Measurements from ENCODE around the gene CLIC5. TPM values are rescaled to one million over a fixed set of nuclear protein-coding genes. Genes with fewer than 3 reads are reported as not detected.

Gene CLIC5
- 0.52 TPM for total RNA-seq

GRCh38 chr6:46015119-46015968, at the start of gene CLIC5:
Gene CLIC5 (minus strand): TSS chr6:46015860. CDS start chr6:46015542, 318 bp downstream.
- Histone ChIP-seq H3K4me3 (ENCODE audit: low read length) (peak within 1 kb of the TSS; percentile 36), H3K4me1 (ENCODE audit: insufficient read depth, low read length) (peaks cover 35% of the 10 kb centered on the region), H3K27me3 (ENCODE audit: insufficient read depth, low read length) (peaks cover 56% of the 10 kb centered on the region), H3K9me3 (ENCODE audit: low read depth, low read length) (no peaks in the 10 kb centered on the region)

GRCh38 chr6:46062991-46063390, 47.3 kb upstream of the CLIC5 start:
- no peaks in the 10 kb centered on the region for H3K27me3 ChIP-seq (ENCODE audit: insufficient read depth, low read length)
- no peaks in the 10 kb centered on the region for H3K4me1 ChIP-seq (ENCODE audit: insufficient read depth, low read length)
- H3K9me3 ChIP-seq (ENCODE audit: low read depth, low read length) = no peaks in the 10 kb centered on the region
- no peak overlapping the region for H3K4me3 ChIP-seq (ENCODE audit: low read length)

- no peaks in the 10 kb centered on the region for H3K9me3 ChIP-seq (ENCODE audit: low read depth, low read length)
- no peak overlapping the region for H3K4me3 ChIP-seq (ENCODE audit: low read length)
- H3K27me3 ChIP-seq (ENCODE audit: insufficient read depth, low read length) = no peaks in the 10 kb centered on the region
- H3K4me1 ChIP-seq (ENCODE audit: insufficient read depth, low read length) = no peaks in the 10 kb centered on the region
These were observed 46.7 kb upstream of the CLIC5 start for GRCh38 chr6:46062312-46062711.

- Histone ChIP-seq H3K4me1 (ENCODE audit: insufficient read depth, low read length) (no peaks in the 10 kb centered on the region), H3K4me3 (ENCODE audit: low read length) (no peak overlapping the region), H3K9me3 (ENCODE audit: low read depth, low read length) (no peaks in the 10 kb centered on the region), H3K27me3 (ENCODE audit: insufficient read depth, low read length) (no peaks in the 10 kb centered on the region)
These were observed 45.8 kb upstream of the CLIC5 start for GRCh38 chr6:46061497-46061896.

- H3K4me1 ChIP-seq (ENCODE audit: insufficient read depth, low read length) = no peaks in the 10 kb centered on the region
These were observed 43.9 kb upstream of the CLIC5 start for GRCh38 chr6:46059608-46060007.

GRCh38 chr6:46058951-46059350, 43.3 kb upstream of the CLIC5 start:
- Histone ChIP-seq H3K4me1 (ENCODE audit: insufficient read depth, low read length) (no peaks in the 10 kb centered on the region), H3K27me3 (ENCODE audit: insufficient read depth, low read length) (no peaks in the 10 kb centered on the region), H3K9me3 (ENCODE audit: low read depth, low read length) (no peaks in the 10 kb centered on the region), H3K4me3 (ENCODE audit: low read length) (no peak overlapping the region)

More at GRCh38 chr6:46059608-46060007, 43.9 kb upstream of the CLIC5 start:
- H3K4me3 ChIP-seq (ENCODE audit: low read length) = no peak overlapping the region
- no peaks in the 10 kb centered on the region for H3K9me3 ChIP-seq (ENCODE audit: low read depth, low read length)
- no peaks in the 10 kb centered on the region for H3K27me3 ChIP-seq (ENCODE audit: insufficient read depth, low read length)

GRCh38 chr6:46057792-46058191, 42.1 kb upstream of the CLIC5 start:
- no peaks in the 10 kb centered on the region for H3K9me3 ChIP-seq (ENCODE audit: low read depth, low read length)
- H3K4me3 ChIP-seq (ENCODE audit: low read length) = no peak overlapping the region
- no peaks in the 10 kb centered on the region for H3K27me3 ChIP-seq (ENCODE audit: insufficient read depth, low read length)
- no peaks in the 10 kb centered on the region for H3K4me1 ChIP-seq (ENCODE audit: insufficient read depth, low read length)

GRCh38 chr6:46056906-46057529, 41.4 kb upstream of the CLIC5 start:
- no peaks in the 10 kb centered on the region for H3K27me3 ChIP-seq (ENCODE audit: insufficient read depth, low read length)
- no peak overlapping the region for H3K4me3 ChIP-seq (ENCODE audit: low read length)
- H3K9me3 ChIP-seq (ENCODE audit: low read depth, low read length) = no peaks in the 10 kb centered on the region
- no peaks in the 10 kb centered on the region for H3K4me1 ChIP-seq (ENCODE audit: insufficient read depth, low read length)

- no peaks in the 10 kb centered on the region for H3K27me3 ChIP-seq (ENCODE audit: insufficient read depth, low read length)
- H3K9me3 ChIP-seq (ENCODE audit: low read depth, low read length) = no peaks in the 10 kb centered on the region
- H3K4me1 ChIP-seq (ENCODE audit: insufficient read depth, low read length) = no peaks in the 10 kb centered on the region
- H3K4me3 ChIP-seq (ENCODE audit: low read length) = no peak overlapping the region
These were observed 38.9 kb upstream of the CLIC5 start for GRCh38 chr6:46054516-46054915.

- Histone ChIP-seq H3K27me3 (ENCODE audit: insufficient read depth, low read length) (no peaks in the 10 kb centered on the region), H3K9me3 (ENCODE audit: low read depth, low read length) (no peaks in the 10 kb centered on the region), H3K4me3 (ENCODE audit: low read length) (no peak overlapping the region), H3K4me1 (ENCODE audit: insufficient read depth, low read length) (no peaks in the 10 kb centered on the region)
These were observed 37.6 kb upstream of the CLIC5 start for GRCh38 chr6:46053039-46053933.

- Histone ChIP-seq H3K4me3 (ENCODE audit: low read length) (no peak overlapping the region), H3K4me1 (ENCODE audit: insufficient read depth, low read length) (no peaks in the 10 kb centered on the region), H3K9me3 (ENCODE audit: low read depth, low read length) (no peaks in the 10 kb centered on the region), H3K27me3 (ENCODE audit: insufficient read depth, low read length) (no peaks in the 10 kb centered on the region)
These were observed 36.8 kb upstream of the CLIC5 start for GRCh38 chr6:46052479-46052878.

GRCh38 chr6:46051962-46052361, 36.3 kb upstream of the CLIC5 start:
- no peak overlapping the region for H3K4me3 ChIP-seq (ENCODE audit: low read length)
- H3K27me3 ChIP-seq (ENCODE audit: insufficient read depth, low read length) = no peaks in the 10 kb centered on the region
- H3K9me3 ChIP-seq (ENCODE audit: low read depth, low read length) = no peaks in the 10 kb centered on the region
- no peaks in the 10 kb centered on the region for H3K4me1 ChIP-seq (ENCODE audit: insufficient read depth, low read length)

- Histone ChIP-seq H3K27me3 (ENCODE audit: insufficient read depth, low read length) (no peaks in the 10 kb centered on the region), H3K9me3 (ENCODE audit: low read depth, low read length) (no peaks in the 10 kb centered on the region), H3K4me1 (ENCODE audit: insufficient read depth, low read length) (no peaks in the 10 kb centered on the region), H3K4me3 (ENCODE audit: low read length) (no peak overlapping the region)
These were observed 35.3 kb upstream of the CLIC5 start for GRCh38 chr6:46050845-46051405.

GRCh38 chr6:46048646-46049297, 33.1 kb upstream of the CLIC5 start:
- Histone ChIP-seq H3K27me3 (ENCODE audit: insufficient read depth, low read length) (no peaks in the 10 kb centered on the region), H3K4me1 (ENCODE audit: insufficient read depth, low read length) (no peaks in the 10 kb centered on the region), H3K9me3 (ENCODE audit: low read depth, low read length) (no peaks in the 10 kb centered on the region), H3K4me3 (ENCODE audit: low read length) (no peak overlapping the region)

Data from mononuclear cell (primary cell).